Breast epithelium (tissue), 4 donors: ENCODE results near the gene USP20. TPM values are rescaled to one million over a fixed set of nuclear protein-coding genes. Genes with fewer than 3 reads are reported as not detected.

Experiments used
- DNase-seq, 2 donors: peaks; one replicate each; pipeline ENCODE4 v3.0.0-alpha.2; 2019; ENCODE audit warnings: low spot score in 2 of 2
- H3K27ac ChIP-seq, 2 donors: fragments of 200-600 bp; sonication (generic) in 1 of 2; one replicate each; pipeline ENCODE4 v1.5.1; 2016 to 2019; ENCODE audit warnings: mild to moderate bottlenecking in 1 of 2
- H3K27me3 ChIP-seq, 2 donors: fragments of 200-600 bp; sonication (generic) in 1 of 2; one replicate each; pipeline versions ENCODE4 v1.5.1 to v1.6.0; 2017 to 2019; ENCODE audit warnings: control low read depth in 1 of 2, mild to moderate bottlenecking in 1 of 2
- H3K36me3 ChIP-seq: fragments of 200-600 bp; one replicate; pipeline ENCODE4 v1.5.1; 2019
- H3K4me1 ChIP-seq, 2 donors: fragments of 200-600 bp; sonication (generic); one replicate each; pipeline ENCODE4 v1.5.1; 2016 to 2019; ENCODE audit warnings: control low read depth in 1 of 2
- H3K4me3 ChIP-seq, 3 donors: fragments of 200-600 bp; sonication (generic); 1 replicate in 2 of 3; 2 replicates in 1 of 3; pipeline ENCODE4 v1.5.1; 2016 to 2019; ENCODE audit warnings: mild to moderate bottlenecking in 3 of 3, moderate library complexity in 2 of 3
- H3K9me3 ChIP-seq, 2 donors: fragments of 200-600 bp; sonication (generic) in 1 of 2; one replicate each; pipeline ENCODE4 v1.5.1; 2016 to 2019; ENCODE audit warnings: control low read depth in 1 of 2
- CTCF ChIP-seq, 3 donors: fragments of 450-650 bp; IDR thresholded peaks; one replicate each; pipeline ENCODE4 v1.5.1; 2016 to 2017; ENCODE audit warnings: antibody characterized with exemption in 3 of 3, mild to moderate bottlenecking in 3 of 3, moderate library complexity in 3 of 3
- POLR2A ChIP-seq: fragments of 450-650 bp; IDR thresholded peaks from one replicate; pipeline ENCODE4 v1.6.1; 2016; ENCODE audit warnings: antibody characterized with exemption, mild to moderate bottlenecking, moderate library complexity
- POLR2AphosphoS5 ChIP-seq, 3 donors: sonication (generic); formaldehyde crosslinking; IDR thresholded peaks; one replicate each; pipeline ENCODE4 v1.6.1; 2017; ENCODE audit warnings: antibody characterized with exemption in 3 of 3
- intact Hi-C: fragments of 100-400 bp; cut with DNase I; formaldehyde crosslinking; loops from one replicate; pipeline ENCODE4 v1.15.1; 2023; ENCODE audit warnings: low total_unique reads
- total RNA-seq, 3 donors: library from RNA; depleted of rRNA; stranded (reverse); fragments of >200 nt; gene quantifications; one replicate each; pipeline ENCODE4 v1.1.0, GENCODE V29; 2016

The USP20 gene
- total RNA-seq, 3 donors from 2014 or later = 15.0 to 30.9 (median 22.3) TPM

- intact Hi-C loops = no loop called here
- no peak for DNase-seq
- Histone ChIP-seq H3K27me3 (no peaks in the 10 kb centered on the region), H3K4me1 (no peaks in the 10 kb centered on the region), H3K36me3 (no peaks in the 10 kb centered on the region), H3K9me3 (no peaks in the 10 kb centered on the region), H3K27ac (no peak overlapping the region), H3K4me3 (no peak overlapping the region)
- TF ChIP-seq POLR2AphosphoS5 (IDR thresholded peaks at IDR 0.05) = no peak
- TF ChIP-seq POLR2A = no peak
- TF ChIP-seq CTCF (IDR thresholded peaks at IDR 0.05) = no peak
Measured at GRCh38 chr9:129814432-129815223, 20.6 kb upstream of the USP20 start.

GRCh38 chr9:129815278-129815677, 20.0 kb upstream of the USP20 start:
- H3K27me3 ChIP-seq = no peaks in the 10 kb centered on the region
- H3K9me3 ChIP-seq = no peaks in the 10 kb centered on the region
- no peaks in the 10 kb centered on the region for H3K36me3 ChIP-seq
- no peak overlapping the region for H3K4me3 ChIP-seq
- TF ChIP-seq POLR2A = no peak
- TF ChIP-seq POLR2AphosphoS5 (IDR thresholded peaks at IDR 0.05) = no peak
- no peak for TF ChIP-seq CTCF (IDR thresholded peaks at IDR 0.05)
- no peaks in the 10 kb centered on the region for H3K4me1 ChIP-seq
- H3K27ac ChIP-seq = no peak overlapping the region
- no peak for DNase-seq
- intact Hi-C loops = no loop called here

DNA sequence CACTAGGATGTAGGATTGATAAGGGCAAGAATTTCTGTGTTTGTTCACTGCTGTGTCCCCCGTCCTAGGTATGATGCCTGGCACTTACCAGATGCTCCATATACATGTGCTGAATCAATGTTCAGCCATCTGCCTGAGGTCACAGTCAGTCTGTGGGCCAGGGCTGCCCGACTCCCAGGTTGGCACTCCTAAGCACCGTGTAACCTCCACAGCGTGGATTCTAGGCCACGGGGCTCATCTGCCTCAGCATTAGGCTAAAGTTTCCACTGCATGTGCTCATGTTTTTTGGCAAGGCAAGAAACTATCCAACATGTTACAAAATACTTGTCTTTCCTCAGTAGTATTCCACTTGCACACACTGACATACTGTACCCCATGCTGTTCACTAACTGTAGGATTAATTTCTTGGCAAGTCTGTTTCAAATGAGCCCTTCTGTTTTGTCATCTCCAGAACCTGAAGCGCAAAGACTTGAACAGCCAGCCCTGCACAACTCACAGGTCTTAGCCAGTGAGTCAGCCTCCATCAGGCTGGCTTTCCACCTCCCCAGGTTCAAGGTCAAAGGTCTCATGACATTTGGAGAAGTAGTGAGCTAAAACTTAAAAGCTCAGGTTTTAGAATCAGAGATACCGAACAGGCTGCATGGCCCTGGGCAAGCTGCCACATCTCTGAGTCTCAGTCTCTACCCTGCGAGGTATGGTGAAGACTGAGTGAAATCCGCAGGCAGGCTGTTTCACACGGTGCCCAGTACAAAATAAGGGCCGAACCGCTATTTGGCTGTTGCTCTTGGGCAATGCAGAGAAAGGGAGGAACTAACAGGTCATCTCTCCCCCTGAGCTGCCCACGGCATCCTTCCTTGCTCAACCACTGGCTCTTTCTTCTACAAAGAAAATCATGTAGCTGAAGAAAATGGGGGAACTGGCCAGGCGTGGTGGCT, 18.5 kb upstream of the USP20 start:
- Histone ChIP-seq H3K36me3 (no peaks in the 10 kb centered on the region), H3K4me1 (no peaks in the 10 kb centered on the region), H3K9me3 (no peaks in the 10 kb centered on the region), H3K27me3 (no peaks in the 10 kb centered on the region), H3K4me3 (no peak overlapping the region), H3K27ac (no peak overlapping the region)
- intact Hi-C loops = no loop called here
- no peak for DNase-seq
- TF ChIP-seq CTCF (IDR thresholded peaks at IDR 0.05) = no peak
- TF ChIP-seq POLR2A = no peak
- no peak for TF ChIP-seq POLR2AphosphoS5 (IDR thresholded peaks at IDR 0.05)

- intact Hi-C loops = no loop called here
- H3K4me1 ChIP-seq = no peaks in the 10 kb centered on the region
- no peak for DNase-seq
- peak overlapping the region; percentile 66 to 97 (median 93) for H3K4me3 ChIP-seq
- H3K27me3 ChIP-seq = no peaks in the 10 kb centered on the region
- peak overlapping the region; percentile 66 to 87 for H3K27ac ChIP-seq
- H3K9me3 ChIP-seq = no peaks in the 10 kb centered on the region
- no peaks in the 10 kb centered on the region for H3K36me3 ChIP-seq
- no peak for TF ChIP-seq POLR2AphosphoS5 (IDR thresholded peaks at IDR 0.05)
Measured at GRCh38 chr9:129822898-129823541, 12.2 kb upstream of the USP20 start.

GRCh38 chr9:129823542-129823934, 11.7 kb upstream of the USP20 start:
- H3K27me3 ChIP-seq = no peaks in the 10 kb centered on the region
- H3K4me3 ChIP-seq = peak overlapping the region; percentile 66 to 97 (median 93)
- H3K9me3 ChIP-seq = no peaks in the 10 kb centered on the region
- DNase-seq = no peak
- H3K4me1 ChIP-seq = no peaks in the 10 kb centered on the region
- intact Hi-C loops = no loop called here
- H3K36me3 ChIP-seq = peaks cover under 1% of the 10 kb centered on the region
- H3K27ac ChIP-seq = peak overlapping the region; percentile 66 to 87
- TF ChIP-seq POLR2AphosphoS5 (IDR thresholded peaks at IDR 0.05) = no peak
- no peak for TF ChIP-seq CTCF (IDR thresholded peaks at IDR 0.05)
